Renal cortical epithelial cell (primary cell): ENCODE data around the gene ERGIC3. TPM values are rescaled to one million over a fixed set of nuclear protein-coding genes. Genes with fewer than 3 reads are reported as not detected.
A peak's percentile ranks its signal among the peaks of the same experiment; 100 is the strongest.

Experiments
- DNase-seq: peaks from one replicate; pipeline ENCODE4 v3.0.0-alpha.2; 2011; ENCODE audit warnings: low read depth
- total RNA-seq: library from RNA; depleted of rRNA; stranded (reverse); fragments of >200 nt; gene quantifications from 2 replicates; pipeline ENCODE4 v1.2.3, GENCODE V29; 2014

ERGIC3 gene
- total RNA-seq, 1 donor from 2014 or later, result 539 TPM

DNA sequence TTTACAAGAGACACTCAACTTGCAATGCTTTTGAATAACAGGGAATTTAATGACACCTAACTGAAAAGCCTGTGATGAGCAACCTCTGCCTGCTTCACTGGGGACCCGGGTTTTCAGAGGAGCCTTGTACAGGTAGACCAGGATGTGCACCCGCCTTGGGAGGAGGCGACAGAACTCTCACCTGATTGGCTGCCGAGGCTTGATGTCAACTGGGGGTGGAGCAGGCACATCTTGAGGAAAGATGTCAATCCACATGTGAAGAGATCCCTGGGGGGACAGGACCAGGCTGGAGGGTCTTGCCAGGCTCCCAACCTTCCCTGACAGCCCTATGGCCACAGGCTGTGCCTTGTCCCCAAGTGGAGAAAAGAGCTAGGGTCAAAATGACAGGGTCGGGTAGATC, 19.8 kb downstream of the ERGIC3 start:
- DNase-seq, result no peak

- no peak for DNase-seq
Measured at GRCh38 chr20:35562541-35563110, 20.7 kb downstream of the ERGIC3 start.

- DNase-seq, result no peak
Measured at GRCh38 chr20:35563834-35564233, 22.0 kb downstream of the ERGIC3 start.

GRCh38 chr20:35564905-35565304, 23.0 kb downstream of the ERGIC3 start:
- DNase-seq, result no peak

GRCh38 chr20:35568645-35569044, 26.8 kb downstream of the ERGIC3 start:
- DNase-seq, result peak; percentile 19

GRCh38 chr20:35571555-35571954, 29.7 kb downstream of the ERGIC3 start:
- DNase-seq, result no peak

DNA sequence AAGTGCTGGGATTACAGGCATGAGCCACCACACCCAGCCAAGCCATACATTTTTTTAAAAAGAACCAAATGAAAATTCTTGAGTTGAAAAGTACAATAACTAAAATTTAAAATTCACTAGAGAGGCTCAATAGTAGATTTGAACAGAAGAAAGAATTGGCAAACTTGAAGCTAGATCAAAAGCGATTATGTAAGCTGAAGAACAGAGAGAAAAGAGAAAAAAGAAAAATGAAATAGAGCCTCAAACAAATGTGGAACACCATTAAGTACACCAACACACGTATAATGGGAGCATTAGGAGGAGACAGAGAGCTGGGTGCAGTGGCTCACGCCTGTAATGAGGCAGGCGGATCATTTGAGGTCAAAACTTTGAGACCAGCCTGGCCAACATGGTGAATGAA, 31.0 kb downstream of the ERGIC3 start:
- no peak for DNase-seq

GRCh38 chr20:35575958-35576357, 34.1 kb downstream of the ERGIC3 start:
- DNase-seq, result no peak

- no peak for DNase-seq
Measured at GRCh38 chr20:35576816-35577215, 34.9 kb downstream of the ERGIC3 start.

GRCh38 chr20:35578469-35578868, 36.6 kb downstream of the ERGIC3 start:
- DNase-seq, result no peak

DNA sequence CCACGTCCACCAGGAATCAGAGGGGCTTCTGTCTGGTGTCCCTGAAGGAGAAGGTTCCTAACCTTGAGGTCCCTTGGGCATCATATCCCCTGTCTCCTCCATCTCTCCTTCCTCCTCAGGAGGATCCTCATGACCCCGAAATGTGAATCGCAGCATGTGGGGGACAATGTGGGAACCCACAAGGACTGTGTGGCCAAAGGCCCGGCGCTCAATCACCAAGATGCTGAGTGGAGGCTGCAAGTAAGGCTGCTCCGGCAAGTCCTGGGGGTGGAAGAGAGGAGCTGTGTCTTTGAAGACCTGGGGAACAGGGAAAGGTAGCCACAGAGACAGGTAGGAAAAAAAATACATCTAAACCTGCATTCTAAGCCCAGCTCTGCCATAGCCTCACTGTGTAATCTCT, 37.3 kb downstream of the ERGIC3 start:
- DNase-seq, result no peak

- DNase-seq, result no peak
Measured at GRCh38 chr20:35582131-35582530, 40.3 kb downstream of the ERGIC3 start.

DNA sequence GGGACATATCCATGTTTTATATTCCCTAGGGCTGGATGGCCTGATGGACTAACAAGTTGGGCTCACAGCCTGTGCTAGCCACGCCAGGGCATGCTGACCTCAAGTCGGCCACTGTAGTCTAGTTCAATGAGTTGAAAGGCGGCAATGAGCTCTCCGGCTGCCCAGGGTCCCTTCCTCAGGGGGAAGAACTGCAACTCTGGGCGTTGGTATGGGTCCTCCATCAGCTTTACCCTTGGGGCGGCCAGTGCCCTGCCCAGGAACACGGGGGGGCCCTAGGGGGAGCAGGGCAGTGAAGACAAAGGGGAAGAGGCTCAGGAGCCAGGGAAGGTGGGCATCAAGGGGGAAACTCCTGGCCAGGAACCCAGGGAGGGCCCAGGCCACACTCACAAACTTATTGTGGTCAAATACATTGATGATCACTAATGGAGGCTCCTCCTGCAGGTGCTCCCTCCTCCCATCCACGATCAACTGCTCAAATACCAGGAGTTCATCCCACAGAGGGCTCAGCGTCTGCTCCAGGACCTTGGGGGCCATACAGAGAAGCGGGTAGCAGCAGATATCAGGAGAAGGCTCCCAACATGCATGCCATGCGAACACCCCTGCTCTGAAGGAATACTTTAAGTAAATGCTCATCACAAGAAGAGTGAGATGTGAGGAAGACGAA, 41.0 kb downstream of the ERGIC3 start:
- no peak for DNase-seq

DNA sequence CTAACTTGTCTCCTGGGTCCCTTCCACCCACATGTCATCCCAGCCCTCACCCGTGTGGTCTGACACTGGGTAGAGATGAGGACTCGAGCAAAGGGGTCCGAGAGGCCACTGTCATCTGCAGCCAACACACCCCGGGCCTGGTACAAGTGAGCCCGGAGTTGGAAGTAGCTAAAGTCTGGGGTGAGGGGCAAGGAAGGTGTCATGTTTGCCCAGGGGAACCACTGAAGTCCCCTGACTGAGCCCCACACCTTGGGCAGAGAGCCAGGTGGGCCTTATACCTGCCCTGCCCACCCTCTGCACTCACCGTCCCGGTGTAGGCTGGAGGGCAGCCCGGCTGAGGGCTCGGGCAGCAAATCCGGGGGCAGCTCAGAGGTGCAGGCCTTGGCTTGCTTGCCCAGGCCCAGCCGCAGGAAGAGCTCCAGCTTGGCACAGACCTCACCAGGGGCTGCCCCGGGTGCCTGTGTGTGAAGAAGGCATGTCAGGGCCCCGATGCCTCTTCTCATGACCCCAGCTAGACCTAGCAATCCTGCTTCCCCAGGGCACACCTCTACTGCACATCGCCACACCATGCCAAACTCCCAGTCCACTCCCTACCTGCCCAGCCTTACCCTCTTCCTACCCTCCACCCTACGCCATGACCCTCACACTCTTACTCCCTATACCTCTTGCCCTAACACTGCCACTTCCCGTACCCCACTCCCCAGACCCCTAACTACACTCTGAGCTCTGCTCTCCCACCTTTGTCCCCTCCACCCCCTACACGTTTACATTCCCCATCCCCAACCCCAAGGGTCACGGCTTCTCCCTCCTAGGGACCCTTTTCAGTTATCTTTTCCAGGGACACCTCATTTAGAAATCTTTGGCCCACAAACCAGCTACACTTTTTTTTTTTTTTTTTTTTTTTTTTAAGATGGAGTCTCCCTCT, 42.0 kb downstream of the ERGIC3 start:
- DNase-seq, result no peak

- DNase-seq, result no peak
Measured at GRCh38 chr20:35586751-35587425, 45.0 kb downstream of the ERGIC3 start.

GRCh38 chr20:35587436-35587835, 45.6 kb downstream of the ERGIC3 start:
- DNase-seq, result no peak

GRCh38 chr20:35588397-35588796, 46.5 kb downstream of the ERGIC3 start:
- DNase-seq, result no peak

DNA sequence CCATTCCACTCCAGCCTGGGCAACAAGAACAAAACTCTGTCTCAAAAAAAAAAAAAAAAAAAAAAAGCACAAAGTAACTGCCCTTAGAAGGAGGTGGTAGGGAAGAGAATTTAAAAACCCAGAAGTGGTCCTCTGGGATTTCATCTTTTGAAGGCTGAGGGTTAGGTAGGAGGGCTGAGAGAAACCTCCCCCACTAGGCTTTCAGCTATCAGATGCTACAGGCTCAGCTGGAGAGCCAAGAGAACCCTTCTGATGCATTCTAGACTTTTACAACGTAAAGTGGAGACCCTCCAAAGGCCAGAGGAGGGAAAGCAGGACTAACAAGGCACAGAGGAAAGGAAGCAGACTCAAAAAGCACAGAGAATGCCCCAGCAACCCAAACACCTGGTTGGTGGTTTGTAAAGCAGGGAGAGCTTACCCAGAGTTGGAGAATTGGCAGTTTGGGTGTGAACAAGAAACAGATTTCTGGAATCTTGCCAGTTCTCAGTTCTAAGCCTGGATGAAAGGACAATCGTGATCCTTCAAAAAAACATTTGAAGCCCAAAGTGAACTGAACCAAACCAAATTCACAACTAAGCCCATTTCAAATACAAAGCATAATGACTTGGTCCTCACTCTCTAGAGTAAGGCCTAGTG, 50.6 kb downstream of the ERGIC3 start:
- DNase-seq, result no peak

- DNase-seq, result no peak
Measured at GRCh38 chr20:35595456-35595855, 53.6 kb downstream of the ERGIC3 start.

DNA sequence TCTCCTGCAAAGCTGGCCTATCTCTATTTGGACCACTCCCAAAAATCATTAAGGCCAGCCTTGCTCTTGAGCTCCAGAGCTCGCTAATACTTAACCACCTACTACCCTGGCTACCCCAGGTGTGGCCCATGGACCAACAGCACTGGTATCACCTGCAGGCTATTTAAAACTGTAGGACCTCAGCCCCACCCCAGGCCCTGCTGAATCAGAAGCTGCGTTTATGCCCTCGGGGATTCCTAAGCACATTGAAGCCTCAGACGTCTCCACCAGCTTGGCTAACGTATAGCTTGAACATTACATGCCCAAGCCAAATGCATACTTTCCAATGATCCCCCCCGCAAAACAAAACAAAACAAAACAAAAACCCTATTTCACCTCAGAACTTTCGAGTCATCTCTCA, 54.0 kb downstream of the ERGIC3 start:
- DNase-seq, result no peak

- no peak for DNase-seq
Measured at GRCh38 chr20:35597186-35597585, 55.3 kb downstream of the ERGIC3 start.

DNA sequence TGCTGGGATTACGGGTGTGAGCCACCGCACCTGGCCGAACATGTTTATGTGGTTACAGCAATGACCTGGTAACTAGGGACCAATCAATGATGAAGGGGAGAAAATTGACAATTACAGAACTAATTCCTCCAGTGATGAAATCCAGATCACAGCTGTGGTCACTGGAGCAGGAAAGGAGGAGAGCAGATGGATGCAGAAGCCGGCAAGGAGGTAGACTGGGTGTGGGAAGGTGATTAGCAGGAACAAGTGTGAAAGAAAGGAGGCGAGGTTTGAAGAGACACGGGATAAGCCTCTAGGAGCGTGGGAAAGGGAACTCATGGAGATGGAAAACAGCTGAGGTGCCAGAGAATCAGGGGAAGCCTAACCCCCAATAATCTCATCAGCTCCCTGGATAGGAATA, 56.6 kb downstream of the ERGIC3 start:
- DNase-seq, result no peak
